Left lung (tissue), 10 donors: Measurements from ENCODE around the gene ADAM15. TPM values are rescaled to one million over a fixed set of nuclear protein-coding genes. Genes with fewer than 3 reads are reported as not detected.

Experiments used
- ATAC-seq: fragments of 200-7000 bp; cut with Tn5 transposase; one replicate; pipeline ENCODE4 v1.9.1; 2020; ENCODE audit warnings: moderate library complexity
- DNase-seq, 4 donors: peaks; one replicate each; pipeline ENCODE4 v3.0.0-alpha.2; 2013 to 2020
- H3K27ac ChIP-seq, 2 donors: fragments of 200-600 bp; sonication (generic) in 1 of 2; one replicate each; pipeline versions ENCODE4 v1.5.0 to v1.8.0; 2020 to 2021
- H3K27me3 ChIP-seq, 2 donors: fragments of 200-600 bp; sonication (generic) in 1 of 2; one replicate each; pipeline versions ENCODE4 v1.5.0 to v1.8.0; 2020 to 2021
- H3K36me3 ChIP-seq, 2 donors: fragments of 200-600 bp; sonication (generic) in 1 of 2; one replicate each; pipeline versions ENCODE4 v1.5.0 to v1.8.0; 2020 to 2021
- H3K4me1 ChIP-seq, 2 donors: fragments of 200-600 bp; one replicate each; pipeline ENCODE4 v1.8.0; 2021
- H3K4me3 ChIP-seq, 2 donors: fragments of 200-600 bp; sonication (generic) in 1 of 2; one replicate each; pipeline versions ENCODE4 v1.5.0 to v1.8.0; 2020 to 2021; ENCODE audit warnings: mild to moderate bottlenecking in 1 of 2
- H3K9me3 ChIP-seq, 2 donors: fragments of 200-600 bp; sonication (generic) in 1 of 2; one replicate each; pipeline versions ENCODE4 v1.5.0 to v1.8.0; 2020 to 2021
- CTCF ChIP-seq, 2 donors: fragments of 200-600 bp; sonication (generic) in 1 of 2; IDR thresholded peaks; one replicate each; pipeline versions ENCODE4 v1.5.0 to v1.8.0; 2021; ENCODE audit warnings: antibody characterized with exemption in 2 of 2
- intact Hi-C, 2 donors: fragments of 100-400 bp; cut with DNase I; formaldehyde crosslinking; loops; one replicate each; pipeline versions ENCODE4 v1.11.2 to v1.14.2; 2022
- polyA plus RNA-seq, 6 donors: library from polyadenylated mRNA; unstranded; fragments of 120-200 nt; gene quantifications; one replicate each; pipeline ENCODE4 v1.2.1, GENCODE V29; 2013; ENCODE audit not compliant: insufficient read length in 6 of 6
- total RNA-seq, 2 donors: library from RNA; stranded (reverse); fragmentation: NEBNext Ultra II Directional; extraction: Animal tissue kit (Norgen Biotek cat#: 25700); gene quantifications; one replicate each; pipeline ENCODE4 v1.2.1, GENCODE V29; 2021
- donor health status: DM: no; HTN: yes; CAD: no.
- donor health status: DM: no; HTN: no; CAD: no.

Gene ADAM15
- total and polyA plus RNA-seq, 8 donors = 54.4 to 172 (median 78.2) TPM

GRCh38 chr1:155071701-155072100, 20.6 kb downstream of the ADAM15 start:
- Histone ChIP-seq H3K36me3 (peaks cover 0 to 25% of the 10 kb centered on the region in 2 donors), H3K27me3 (no peaks in the 10 kb centered on the region), H3K4me1 (peaks cover 12 to 27% of the 10 kb centered on the region in 2 donors), H3K9me3 (no peaks in the 10 kb centered on the region), H3K27ac (no peak overlapping the region), H3K4me3 (no peak overlapping the region)
- no peak for ATAC-seq
- intact Hi-C loops = no loop called here
- TF ChIP-seq CTCF (IDR thresholded peaks at IDR 0.05) = no peak
- peak in 2 of 4 donors; percentile 63 to 68 for DNase-seq

- peaks cover 0 to 17% of the 10 kb centered on the region in 2 donors for H3K36me3 ChIP-seq
- peaks cover 12 to 27% of the 10 kb centered on the region in 2 donors for H3K4me1 ChIP-seq
- H3K9me3 ChIP-seq = no peaks in the 10 kb centered on the region
- no peak for TF ChIP-seq CTCF (IDR thresholded peaks at IDR 0.05)
- DNase-seq (peak in 1 of 4 donors; percentile 28), ATAC-seq (no peak)
- H3K27me3 ChIP-seq = no peaks in the 10 kb centered on the region
- intact Hi-C loops = no loop called here
- no peak overlapping the region for H3K27ac ChIP-seq
- H3K4me3 ChIP-seq = no peak overlapping the region
Measured at GRCh38 chr1:155072531-155073289, 21.6 kb downstream of the ADAM15 start.

GRCh38 chr1:155073377-155074242, 22.5 kb downstream of the ADAM15 start:
- no peak for ATAC-seq
- Histone ChIP-seq H3K4me1 (peaks cover 12 to 32% of the 10 kb centered on the region in 2 donors), H3K9me3 (no peaks in the 10 kb centered on the region), H3K27me3 (peaks cover 0 to 8% of the 10 kb centered on the region in 2 donors), H3K4me3 (no peak overlapping the region), H3K27ac (no peak overlapping the region), H3K36me3 (peaks cover 0 to 11% of the 10 kb centered on the region in 2 donors)
- peak in 1 of 4 donors; percentile 34 for DNase-seq
- intact Hi-C loops = no loop called here
- TF ChIP-seq CTCF (IDR thresholded peaks at IDR 0.05) = no peak

- Histone ChIP-seq H3K27me3 (peaks cover 15 to 27% of the 10 kb centered on the region in 2 donors), H3K9me3 (no peaks in the 10 kb centered on the region), H3K4me3 (no peak overlapping the region), H3K36me3 (no peaks in the 10 kb centered on the region), H3K4me1 (peaks cover 26 to 41% of the 10 kb centered on the region in 2 donors), H3K27ac (no peak overlapping the region)
- ATAC-seq (no peak), DNase-seq (peak in 1 of 4 donors; percentile 14)
- intact Hi-C loops = no loop called here
- TF ChIP-seq CTCF (IDR thresholded peaks at IDR 0.05) = no peak
Measured at GRCh38 chr1:155075535-155075934, 24.4 kb downstream of the ADAM15 start.

GRCh38 chr1:155076371-155076770, 25.3 kb downstream of the ADAM15 start:
- Histone ChIP-seq H3K9me3 (no peaks in the 10 kb centered on the region), H3K4me3 (no peak overlapping the region), H3K36me3 (no peaks in the 10 kb centered on the region), H3K4me1 (peaks cover 24 to 41% of the 10 kb centered on the region in 2 donors), H3K27ac (no peak overlapping the region), H3K27me3 (peaks cover 23 to 36% of the 10 kb centered on the region in 2 donors)
- intact Hi-C loops = no loop called here
- DNase-seq (peak in 1 of 4 donors; percentile 0), ATAC-seq (no peak)
- TF ChIP-seq CTCF (IDR thresholded peaks at IDR 0.05) = no peak
